Mesodermal cell (in vitro differentiated cells): Measurements from ENCODE around the gene AK4.
"Not testable (repeated sequence)": the region's sequence is repeated elsewhere in the genome, so short reads cannot be mapped to it uniquely, and the experiment has no call there.

Source experiments
- H3K27ac ChIP-seq: 2 replicates; pipeline ENCODE4 v1.7.0; 2013; ENCODE audit warnings: mild to moderate bottlenecking, low read depth, low read length, moderate library complexity; ENCODE audit not compliant: severe bottlenecking
- H3K36me3 ChIP-seq: 2 replicates; pipeline ENCODE4 v1.7.1; 2013; ENCODE audit warnings: mild to moderate bottlenecking, low read length, moderate library complexity; ENCODE audit not compliant: control insufficient read depth, insufficient read depth
- H3K4me1 ChIP-seq: one replicate; pipeline ENCODE4 v1.7.1; 2013; ENCODE audit warnings: mild to moderate bottlenecking, low read length; ENCODE audit not compliant: insufficient read depth, control insufficient read depth, poor library complexity, severe bottlenecking
- H3K4me3 ChIP-seq: 2 replicates; pipeline ENCODE4 v1.7.0; 2013; ENCODE audit warnings: low read length, control low read depth, mild to moderate bottlenecking; ENCODE audit not compliant: insufficient read depth, poor library complexity, severe bottlenecking; ENCODE audit errors: extremely low read depth
- H3K9me3 ChIP-seq: 2 replicates; pipeline ENCODE4 v1.7.1; 2013; ENCODE audit warnings: mild to moderate bottlenecking, low read length, moderate library complexity; ENCODE audit not compliant: control insufficient read depth
- WGBS, 2 experiments: methylation state at CpG; one replicate each; pipeline ENCODE4 v1.1.5; 2013; ENCODE audit warnings: missing lambda C conversion rate in 2 of 2; ENCODE audit not compliant: insufficient coverage in 2 of 2; 5-methylcytosine and 5-hydroxymethylcytosine counted together

AK4 gene

DNA sequence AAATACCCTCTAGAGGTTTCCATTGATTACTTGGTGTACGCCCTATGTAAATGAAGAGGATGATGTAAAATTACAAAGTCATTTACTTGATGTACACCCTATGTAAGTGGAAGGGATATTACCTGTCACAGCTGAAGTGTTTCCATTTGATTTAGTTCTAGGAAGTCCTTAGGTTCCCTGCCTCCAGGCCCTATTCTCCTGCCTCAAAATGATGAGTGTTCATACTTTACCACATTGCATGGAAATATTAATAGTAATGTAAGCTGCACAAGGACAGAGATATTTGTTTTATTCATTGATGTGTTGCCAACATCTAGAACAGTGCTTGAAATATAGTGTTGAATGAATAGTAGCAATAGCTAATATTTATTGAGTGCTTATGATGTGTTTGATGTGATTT, 9.5 kb upstream of the AK4 start:
- no peak overlapping the region for H3K4me3 ChIP-seq
- H3K9me3 ChIP-seq: no peaks in the 10 kb centered on the region
- H3K36me3 ChIP-seq: no peaks in the 10 kb centered on the region
- H3K27ac ChIP-seq: no peak overlapping the region
- WGBS, 2 experiments: 100% methylated on average over 1 of the region's 1 CpG; no CpG with 5 or more reads in 1 of the 2 experiments
- H3K4me1 ChIP-seq: no peaks in the 10 kb centered on the region

DNA sequence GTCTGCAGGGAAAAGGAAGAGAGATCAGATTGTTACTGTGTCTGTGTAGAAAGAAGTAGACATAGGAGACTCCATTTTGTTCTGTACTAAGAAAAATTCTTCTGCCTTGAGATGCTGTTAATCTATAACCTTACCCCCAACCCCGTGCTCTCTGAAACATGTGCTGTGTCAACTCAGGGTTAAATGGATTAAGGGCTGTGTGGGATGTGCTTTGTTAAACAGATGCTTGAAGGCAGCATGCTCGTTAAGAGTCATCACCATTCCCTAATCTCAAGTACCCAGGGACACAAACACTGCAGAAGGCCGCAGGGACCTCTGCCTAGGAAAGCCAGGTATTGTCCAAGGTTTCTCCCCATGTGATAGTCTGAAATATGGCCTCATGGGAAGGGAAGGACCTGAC, 8.2 kb upstream of the AK4 start:
- WGBS, 2 experiments: no CpG with 5 or more reads among the region's 3 CpGs
- not testable (repeated sequence) for H3K27ac ChIP-seq, H3K36me3 ChIP-seq, H3K4me1 ChIP-seq, H3K9me3 ChIP-seq, H3K4me3 ChIP-seq

DNA sequence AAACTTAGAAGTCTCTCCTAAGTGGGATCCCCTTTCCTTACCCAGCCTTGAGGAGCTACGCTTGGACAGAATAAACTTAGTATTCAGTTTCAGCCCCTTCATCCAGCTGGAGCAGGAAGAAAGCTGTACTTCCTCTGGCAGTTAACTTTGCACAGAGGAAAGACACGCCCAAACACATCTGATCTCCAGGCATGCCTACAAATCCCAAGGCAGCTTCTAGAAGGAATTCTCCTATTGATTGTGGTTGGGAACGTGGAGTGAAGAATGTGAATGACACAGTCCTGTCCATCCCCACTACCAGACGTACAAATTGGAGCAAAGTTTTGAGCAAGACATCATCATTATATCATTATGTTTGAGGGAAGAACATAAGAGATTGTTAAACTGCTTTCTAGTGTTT, 6.6 kb upstream of the AK4 start:
- H3K4me1 ChIP-seq: no peaks in the 10 kb centered on the region
- no peaks in the 10 kb centered on the region for H3K36me3 ChIP-seq
- WGBS, 2 experiments: 70% methylated on average over 1 of the region's 4 CpGs; no CpG with 5 or more reads in 1 of the 2 experiments
- H3K27ac ChIP-seq: no peak overlapping the region
- no peaks in the 10 kb centered on the region for H3K9me3 ChIP-seq
- no peak overlapping the region for H3K4me3 ChIP-seq

DNA sequence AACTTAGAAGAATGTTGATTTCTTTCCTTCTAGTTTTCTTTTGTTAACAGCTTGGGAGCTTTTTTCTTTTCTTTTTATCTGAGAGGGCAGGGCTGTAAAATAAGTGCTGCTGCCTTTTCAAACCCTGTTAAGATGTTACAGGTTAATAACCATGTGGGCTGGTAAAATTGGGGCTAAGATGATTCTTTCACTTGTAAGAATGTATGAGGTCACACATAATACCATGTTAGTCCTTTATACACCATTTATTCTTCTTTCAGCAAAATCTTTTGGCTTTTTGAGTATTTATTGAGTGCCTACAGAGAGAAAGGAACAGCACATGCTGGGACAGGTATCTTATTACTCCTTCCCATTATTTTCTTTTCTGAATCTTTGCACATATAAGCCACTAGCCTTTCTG, 6.1 kb upstream of the AK4 start:
- Histone ChIP-seq H3K27ac (no peak overlapping the region), H3K9me3 (no peaks in the 10 kb centered on the region), H3K4me1 (no peaks in the 10 kb centered on the region), H3K4me3 (no peak overlapping the region), H3K36me3 (no peaks in the 10 kb centered on the region)

DNA sequence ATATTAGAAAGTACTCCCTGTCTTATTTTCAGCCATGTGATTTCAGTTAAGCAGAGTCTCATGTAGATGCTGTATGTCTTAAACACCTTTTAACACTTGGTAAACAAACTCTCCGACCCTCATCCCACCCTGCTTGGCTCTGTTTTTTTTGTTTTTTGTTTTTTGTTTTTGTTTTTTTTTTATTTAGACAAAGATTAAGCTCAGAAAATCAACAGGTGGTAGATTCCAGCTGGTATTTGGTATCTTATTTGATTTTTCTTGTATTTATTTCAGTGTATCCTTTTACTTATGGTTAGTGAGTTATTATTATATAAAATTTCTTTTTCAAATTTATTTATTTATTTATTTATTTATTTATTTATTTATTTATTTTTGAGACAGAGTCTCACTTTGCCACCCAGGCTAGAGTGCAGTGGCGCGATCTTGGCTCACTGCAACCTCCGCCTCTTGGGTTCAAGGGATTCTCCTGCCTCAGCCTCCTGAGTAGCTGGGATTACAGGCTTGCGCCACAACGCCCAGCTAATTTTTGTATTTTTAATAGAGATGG, 4.8 kb upstream of the AK4 start:
- H3K27ac ChIP-seq, H3K36me3 ChIP-seq, H3K9me3 ChIP-seq, H3K4me3 ChIP-seq, H3K4me1 ChIP-seq: not testable (repeated sequence)
- WGBS, 2 experiments: 100% methylated on average over 3 of the region's 6 CpGs; no CpG with 5 or more reads in 1 of the 2 experiments

DNA sequence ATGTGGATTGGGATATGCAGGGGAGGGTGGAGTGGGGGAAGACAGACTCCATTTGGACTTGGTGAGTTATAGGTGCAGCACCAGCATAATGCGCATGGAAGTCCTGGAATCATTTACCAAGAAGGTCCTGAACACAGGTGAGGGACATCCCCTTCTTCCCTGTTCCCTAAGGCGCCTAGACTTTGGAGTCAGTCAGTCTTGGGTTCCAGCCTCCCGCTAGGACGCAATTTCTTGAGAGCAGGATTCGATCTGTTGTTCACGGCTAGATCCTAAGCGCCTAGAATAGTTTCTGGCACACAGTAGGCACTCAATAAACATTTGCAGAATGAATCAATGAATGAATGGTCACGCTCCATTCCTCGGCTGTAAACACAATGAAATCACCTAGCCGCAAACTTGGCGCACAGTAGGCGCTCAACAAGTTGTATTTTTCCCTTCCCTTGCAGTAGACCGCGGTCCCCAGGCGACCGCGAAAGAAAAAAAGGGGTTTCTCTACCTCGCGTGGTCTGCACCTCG, 1.0 kb upstream of the AK4 start:
- Histone ChIP-seq H3K36me3 (no peaks in the 10 kb centered on the region), H3K4me3 (peak overlapping the region; percentile 64), H3K4me1 (peaks cover 5% of the 10 kb centered on the region), H3K9me3 (no peaks in the 10 kb centered on the region), H3K27ac (no peak overlapping the region)
- 20 to 29% methylated on average over 15 to 17 of the region's 20 CpGs for WGBS, 2 experiments

DNA sequence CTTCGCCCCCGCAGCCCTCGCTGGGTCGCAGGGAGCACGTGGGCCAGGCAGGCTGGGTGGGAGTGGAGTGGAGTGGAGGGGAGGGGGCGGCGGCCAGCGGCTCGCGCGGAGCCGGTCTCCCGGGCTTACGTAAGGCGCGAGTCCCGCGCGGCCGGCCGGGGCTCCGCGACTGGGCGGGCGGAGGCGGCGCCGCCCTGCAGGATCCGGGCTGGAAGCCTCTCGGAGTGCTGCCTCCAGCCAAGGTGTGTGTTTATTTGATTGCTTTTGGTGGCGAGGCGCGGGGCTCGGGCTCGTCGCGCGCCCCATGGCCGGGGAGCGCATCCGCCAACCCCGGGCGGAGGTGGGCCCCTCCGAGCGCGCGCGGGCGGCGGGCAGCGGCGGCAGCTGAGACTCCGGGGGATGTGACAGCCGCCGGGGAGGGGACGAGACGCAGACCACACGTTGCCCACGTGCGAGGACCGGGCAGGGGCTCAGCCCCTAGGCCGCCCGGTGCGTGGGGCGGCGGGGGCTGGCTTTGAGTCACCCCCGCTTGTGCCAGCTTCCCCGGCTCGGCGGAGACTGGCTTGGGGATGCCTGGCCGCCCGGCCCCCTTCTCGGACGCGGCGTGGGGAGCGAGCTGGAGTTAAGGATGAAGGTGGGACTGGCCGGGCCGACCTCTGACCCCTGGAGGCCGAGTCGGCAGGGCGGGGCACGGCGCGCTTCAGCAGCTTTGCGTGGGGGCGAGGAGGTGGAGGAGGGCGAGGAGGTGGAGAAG, 402 bp upstream of the AK4 start:
- H3K27ac ChIP-seq: no peak overlapping the region

DNA sequence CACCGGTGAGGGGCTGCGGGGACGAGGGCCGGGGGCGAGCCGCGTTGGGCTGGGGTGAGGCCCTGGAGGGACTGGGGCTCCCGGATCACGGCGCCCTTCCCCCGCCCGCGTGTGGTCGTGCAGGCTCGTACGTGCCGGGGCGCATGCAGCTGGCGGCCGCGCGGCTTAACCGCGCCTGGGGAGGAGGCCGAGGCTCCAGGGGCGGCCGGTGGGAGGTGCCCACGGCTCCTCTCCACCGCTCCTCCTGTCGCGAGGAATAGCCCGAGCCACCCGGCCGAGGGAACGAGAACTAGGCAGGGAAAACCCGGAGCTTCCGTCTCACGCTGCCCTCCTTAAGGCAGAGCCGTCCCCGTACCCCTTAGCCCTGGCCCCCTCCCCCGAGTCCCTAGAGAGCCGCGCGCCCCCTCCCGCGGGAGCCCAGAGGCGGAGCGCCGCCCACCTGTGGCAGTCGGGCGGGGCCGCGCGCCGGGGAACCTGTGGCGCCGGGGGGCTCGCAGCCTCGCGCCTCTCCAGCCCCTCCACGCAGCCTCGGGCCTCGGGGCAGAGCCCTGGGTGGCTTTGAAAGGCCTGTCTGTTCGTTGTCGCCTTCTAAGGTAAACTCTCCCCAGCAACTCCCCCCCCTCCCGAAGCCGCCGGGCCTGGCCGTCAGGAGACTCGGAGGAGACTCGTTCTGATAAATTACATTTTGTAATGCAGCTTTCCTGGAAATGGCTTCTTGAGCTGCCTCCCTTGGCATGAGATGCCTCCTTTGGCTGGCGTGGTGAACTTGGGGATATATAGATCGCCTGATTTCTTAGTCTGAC, 746 bp downstream of the AK4 start:
- H3K4me1 ChIP-seq: peaks cover 5% of the 10 kb centered on the region
- 0% methylated on average over 41 to 61 of the region's 73 CpGs for WGBS, 2 experiments
- peak overlapping the region; percentile 64 for H3K4me3 ChIP-seq
- no peaks in the 10 kb centered on the region for H3K36me3 ChIP-seq
- H3K27ac ChIP-seq: no peak overlapping the region
- no peaks in the 10 kb centered on the region for H3K9me3 ChIP-seq

More for the DNA sequence above, 402 bp upstream of the AK4 start:
- WGBS, 2 experiments: 0 to 1% methylated on average over 55 to 69 of the region's 88 CpGs
- Histone ChIP-seq H3K4me1 (peaks cover 5% of the 10 kb centered on the region), H3K4me3 (peak overlapping the region; percentile 64), H3K9me3 (no peaks in the 10 kb centered on the region), H3K36me3 (no peaks in the 10 kb centered on the region)

DNA sequence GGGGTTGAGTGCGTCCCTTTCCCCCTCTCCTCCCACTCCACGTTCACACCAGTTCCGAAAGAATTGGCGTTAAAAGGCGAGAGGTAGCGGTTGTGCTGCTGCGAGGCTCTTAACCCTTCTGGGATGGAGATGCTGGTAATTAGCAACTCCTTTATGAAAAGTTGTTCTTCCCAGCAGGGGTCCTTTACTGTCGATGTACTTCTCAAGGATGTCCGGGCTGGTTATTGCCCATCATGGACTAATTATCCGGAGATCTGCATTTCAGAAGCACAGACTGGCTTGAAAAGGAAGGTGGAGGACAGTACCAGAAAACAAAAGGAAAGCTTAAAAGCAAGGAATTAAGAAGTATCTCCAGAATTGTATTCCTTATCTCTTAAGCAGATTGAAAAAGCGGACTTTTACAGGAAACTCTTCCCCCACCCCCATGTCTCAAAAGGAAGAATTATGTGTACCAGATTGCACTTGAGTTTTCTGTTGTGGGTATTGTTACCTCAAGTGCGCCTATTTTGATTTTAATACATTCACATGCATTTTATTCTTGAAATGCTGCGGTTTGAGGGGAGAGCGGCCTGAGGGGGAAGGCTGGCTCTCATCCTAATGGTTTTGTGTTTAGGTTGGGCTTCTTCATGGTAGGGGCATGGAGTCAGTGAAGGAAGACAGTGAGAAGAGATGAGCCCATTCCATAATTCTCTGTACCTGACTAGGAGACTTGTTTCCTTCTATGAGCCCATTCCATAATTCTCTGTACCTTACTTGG, 1.5 kb downstream of the AK4 start:
- WGBS, 2 experiments: 0 to 1% methylated on average over 4 to 7 of the region's 14 CpGs

DNA sequence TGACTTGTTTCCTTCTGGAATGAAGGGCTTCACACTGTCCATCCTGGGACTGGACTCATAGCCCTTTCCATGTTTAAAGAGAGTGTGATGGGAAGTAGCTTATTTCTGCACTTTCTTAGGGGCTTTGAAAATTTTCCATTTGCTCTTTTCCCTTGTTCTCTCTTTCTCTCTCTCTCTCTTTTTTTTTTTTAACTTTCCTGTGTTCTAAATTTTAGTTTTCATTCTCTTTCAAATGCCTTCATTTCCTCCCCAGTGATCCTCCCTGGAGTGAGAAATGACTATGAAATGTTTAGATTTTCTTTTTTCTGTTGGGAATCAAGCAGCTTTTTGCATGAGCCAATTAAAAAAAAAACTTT, 2.1 kb downstream of the AK4 start:
- H3K4me3 ChIP-seq: no peak overlapping the region
- no peaks in the 10 kb centered on the region for H3K36me3 ChIP-seq
- H3K27ac ChIP-seq: no peak overlapping the region
- H3K9me3 ChIP-seq: no peaks in the 10 kb centered on the region
- peaks cover 5% of the 10 kb centered on the region for H3K4me1 ChIP-seq

More for the DNA sequence above, 1.5 kb downstream of the AK4 start:
- no peaks in the 10 kb centered on the region for H3K9me3 ChIP-seq
- H3K4me3 ChIP-seq: peak overlapping the region; percentile 64
- peaks cover 5% of the 10 kb centered on the region for H3K4me1 ChIP-seq
- H3K27ac ChIP-seq: no peak overlapping the region
- no peaks in the 10 kb centered on the region for H3K36me3 ChIP-seq
